CD4-positive, alpha-beta T cell treated with Interferon gamma for 1 hour (primary cell): Measurements from ENCODE around the gene SETBP1.

ENCODE experiments used
- DNase-seq: peaks from one replicate; pipeline ENCODE4 v3.0.0-alpha.2; 2020

Gene SETBP1

GRCh38 chr18:44883671-44884070 lies 203.0 kb downstream of the SETBP1 start:
- no peak for DNase-seq

- DNase-seq: no peak
Measured at GRCh38 chr18:44884431-44884830, 203.7 kb downstream of the SETBP1 start.

DNA sequence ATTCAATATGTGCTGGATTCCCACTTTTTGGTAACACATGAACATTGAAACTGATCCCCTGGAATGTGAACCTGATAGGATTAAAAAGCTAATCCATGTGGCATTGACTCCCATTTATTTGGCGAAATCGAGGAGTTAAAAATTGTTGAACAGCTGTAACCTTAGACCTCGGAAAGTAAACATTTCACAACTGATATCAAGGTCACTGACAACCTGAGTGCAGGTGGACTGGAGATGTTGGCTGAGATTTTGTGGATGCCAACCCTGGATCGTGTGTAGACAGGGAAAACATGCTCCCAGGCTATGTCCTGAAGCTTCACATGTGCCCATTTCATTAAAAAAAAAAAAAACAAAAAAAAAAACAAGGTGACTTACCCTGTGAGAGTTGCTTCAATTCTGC lies 204.8 kb downstream of the SETBP1 start:
- DNase-seq: no peak

DNA sequence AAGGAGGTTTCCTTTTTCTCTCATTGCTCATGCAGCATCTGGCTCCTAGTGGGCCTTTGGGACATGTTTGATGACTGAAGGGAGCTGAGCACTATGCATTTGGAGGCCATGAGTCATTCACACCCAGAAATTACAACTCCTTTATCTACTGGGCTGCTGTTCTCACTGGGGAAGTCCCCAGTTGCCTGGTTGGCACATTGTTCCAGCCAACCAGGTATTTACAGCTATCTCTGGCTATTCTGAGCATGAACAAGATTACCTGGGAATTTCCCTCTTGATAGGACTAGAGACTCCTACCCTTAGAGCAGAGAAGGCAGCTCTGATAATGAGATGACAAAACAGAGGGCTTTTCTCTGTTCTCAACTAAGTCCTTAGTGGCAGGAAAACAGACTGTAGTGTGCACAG lies 206.5 kb downstream of the SETBP1 start:
- DNase-seq: peak; percentile 3

DNA sequence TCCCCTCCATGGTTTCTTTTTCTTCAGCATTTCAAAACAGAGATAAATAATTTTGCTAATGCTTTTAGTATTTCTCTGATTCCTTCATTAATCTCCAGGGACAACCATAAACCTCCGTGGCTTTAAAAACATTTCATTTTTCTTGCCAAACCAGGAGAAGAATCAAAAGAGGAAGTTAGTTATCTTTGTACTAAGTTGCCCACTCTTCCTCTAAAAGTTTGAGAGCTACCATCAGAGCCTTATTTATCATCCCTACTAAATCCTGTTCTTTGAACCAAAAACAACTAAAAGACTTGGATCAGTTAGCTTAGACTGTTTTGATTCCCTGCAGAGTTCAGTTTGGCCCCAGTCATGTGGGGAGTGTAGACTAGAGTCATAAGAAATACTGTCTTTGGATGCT lies 208.4 kb downstream of the SETBP1 start:
- DNase-seq: no peak

- no peak for DNase-seq
Measured at GRCh38 chr18:44893045-44893706, 212.5 kb downstream of the SETBP1 start.

DNA sequence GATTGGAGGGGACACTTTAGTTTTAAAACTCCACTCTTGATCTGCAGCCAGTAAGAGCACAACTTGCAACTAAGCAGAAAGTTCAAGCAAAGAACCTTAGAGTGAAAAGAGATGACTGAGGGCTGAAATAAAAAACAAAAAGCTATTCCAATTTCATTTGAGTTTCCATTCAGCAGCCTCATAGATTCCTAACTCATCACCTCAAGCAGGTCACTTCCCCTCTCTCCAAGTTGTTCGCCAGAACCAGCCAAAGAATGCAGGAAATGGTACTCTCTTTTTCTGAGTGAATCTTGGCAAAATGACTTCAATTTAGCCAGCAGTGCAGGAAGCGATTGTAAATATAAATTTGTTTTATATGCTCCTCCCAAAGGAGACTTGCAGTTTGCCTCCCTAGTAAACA lies 213.3 kb downstream of the SETBP1 start:
- DNase-seq: no peak

DNA sequence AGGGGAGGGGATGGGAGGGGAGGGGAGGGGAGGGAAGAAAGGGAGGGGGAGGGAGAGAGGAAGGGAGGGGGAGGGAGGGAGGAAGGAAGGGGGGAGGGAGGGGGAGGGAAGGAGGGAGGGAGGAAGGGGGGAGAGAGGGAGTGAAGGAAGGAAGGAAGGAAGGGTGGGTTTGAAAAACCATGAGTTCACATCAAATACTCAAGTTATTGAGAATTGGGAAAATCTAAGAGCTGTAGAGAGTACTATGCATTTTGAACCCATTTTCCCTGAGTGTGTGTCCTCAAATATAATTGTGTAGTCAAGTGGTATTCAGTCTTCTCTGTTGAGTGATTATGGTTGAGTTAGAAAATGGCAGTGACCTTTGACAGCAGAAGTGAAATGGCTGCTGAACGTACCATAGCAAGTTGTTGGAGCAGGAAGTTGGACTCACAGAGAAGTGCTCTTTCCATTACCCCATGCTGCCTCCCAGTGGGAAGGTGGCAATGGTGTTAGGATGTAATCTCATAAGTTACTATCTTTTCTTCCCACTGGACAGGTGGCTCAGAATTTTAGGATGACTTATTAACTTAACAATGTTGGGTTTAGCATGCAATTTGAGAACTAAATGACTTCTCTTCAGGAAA lies 214.6 kb downstream of the SETBP1 start:
- peak; percentile 29 for DNase-seq

- DNase-seq: no peak
Measured at GRCh38 chr18:44896846-44897245, 216.2 kb downstream of the SETBP1 start.

DNA sequence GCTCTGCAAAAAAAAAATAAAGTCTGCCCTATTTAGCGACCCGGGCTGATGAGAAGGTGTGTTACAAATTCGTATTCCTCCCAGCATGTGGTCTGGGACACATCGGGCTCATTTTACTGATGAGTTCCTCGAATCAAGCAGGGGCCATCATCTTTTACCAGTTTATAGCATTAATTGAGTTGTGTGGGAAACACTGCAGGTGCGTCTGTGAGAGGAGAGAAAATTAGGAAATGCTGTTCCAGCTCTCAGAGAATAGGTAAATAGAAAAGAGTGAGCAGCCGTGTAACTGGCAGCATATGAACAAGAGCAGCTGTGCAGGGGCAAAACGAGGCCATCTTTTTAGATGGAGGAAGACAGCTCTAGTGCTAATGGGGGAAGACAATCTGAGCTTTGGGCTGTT lies 216.7 kb downstream of the SETBP1 start:
- DNase-seq: no peak

DNA sequence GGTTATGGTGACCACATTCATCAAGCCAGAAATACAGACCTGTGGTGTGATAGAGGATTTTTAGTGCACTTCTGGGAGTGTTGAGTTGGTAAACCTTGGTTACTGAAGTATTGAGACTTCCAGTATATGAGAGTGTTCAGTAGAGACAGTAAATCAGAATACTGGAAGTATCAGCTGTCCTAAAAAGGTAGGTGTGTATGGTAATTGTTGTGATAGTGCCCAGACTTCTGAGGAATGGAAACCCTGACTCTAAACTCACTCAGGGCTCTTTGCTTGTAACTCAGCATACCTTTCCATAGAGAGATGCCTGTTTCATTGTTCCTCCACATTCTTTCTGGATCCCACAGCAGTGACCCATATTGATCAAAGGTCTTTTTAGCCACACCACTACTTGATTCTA lies 217.1 kb downstream of the SETBP1 start:
- no peak for DNase-seq

DNA sequence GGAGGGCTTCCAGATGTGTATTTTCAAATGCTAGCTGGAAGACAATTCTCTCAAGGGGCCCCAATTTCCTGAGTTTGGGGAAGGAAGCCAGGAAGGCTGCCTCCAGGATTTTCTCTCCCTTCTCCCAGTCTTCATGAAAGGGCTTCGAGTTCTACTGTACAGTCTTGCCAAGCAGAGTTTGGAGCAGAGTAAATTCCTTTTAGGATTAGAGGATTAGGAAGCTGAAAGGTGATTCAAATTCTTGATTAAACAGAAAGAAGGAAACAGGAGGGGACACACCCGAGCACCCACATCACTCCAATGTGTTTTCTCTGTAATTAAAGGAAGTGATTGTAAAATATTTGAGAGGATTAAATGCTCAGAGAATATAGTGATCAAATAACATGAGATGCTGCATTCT lies 217.8 kb downstream of the SETBP1 start:
- DNase-seq: no peak

DNA sequence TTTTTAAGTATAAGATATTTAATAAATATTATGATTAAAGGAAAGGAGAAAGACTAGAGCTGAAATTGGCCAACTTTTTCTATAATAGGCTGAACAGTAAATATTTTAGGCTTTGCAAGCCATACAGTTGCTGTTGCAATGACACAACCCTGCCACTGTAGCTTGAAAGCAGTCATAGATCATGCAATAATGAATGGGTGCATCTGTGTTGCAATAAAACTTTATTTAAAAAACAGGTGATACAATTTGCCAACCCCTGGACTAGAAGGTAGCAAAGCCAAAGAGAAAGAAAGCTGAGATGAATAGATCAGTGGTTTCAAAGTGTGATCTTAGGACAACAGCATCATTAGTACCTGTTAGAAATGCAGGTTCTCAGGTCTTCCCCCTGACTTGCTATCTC lies 219.1 kb downstream of the SETBP1 start:
- DNase-seq: no peak

- DNase-seq: no peak
Measured at GRCh38 chr18:44900627-44901026, 219.9 kb downstream of the SETBP1 start.

GRCh38 chr18:44901283-44901682 lies 220.6 kb downstream of the SETBP1 start:
- DNase-seq: no peak

DNA sequence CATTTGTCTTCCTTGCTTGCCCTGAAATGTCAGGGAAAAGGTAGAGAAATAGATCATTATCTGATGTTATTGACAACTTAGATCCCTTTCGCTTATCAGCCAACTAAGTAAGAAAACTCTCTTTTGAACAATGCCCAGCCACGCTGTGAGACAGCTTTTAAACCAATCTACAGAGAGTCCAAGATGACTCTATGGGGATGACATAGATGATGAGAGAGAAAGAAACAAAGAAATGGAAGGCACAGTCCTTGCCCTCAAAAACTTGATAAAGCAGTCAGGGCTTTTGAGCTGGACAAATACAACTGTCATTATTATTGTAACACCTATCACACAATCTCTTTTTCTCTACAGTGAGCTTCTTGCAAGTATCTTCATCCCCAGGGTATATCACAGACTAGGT lies 222.6 kb downstream of the SETBP1 start:
- no peak for DNase-seq

DNA sequence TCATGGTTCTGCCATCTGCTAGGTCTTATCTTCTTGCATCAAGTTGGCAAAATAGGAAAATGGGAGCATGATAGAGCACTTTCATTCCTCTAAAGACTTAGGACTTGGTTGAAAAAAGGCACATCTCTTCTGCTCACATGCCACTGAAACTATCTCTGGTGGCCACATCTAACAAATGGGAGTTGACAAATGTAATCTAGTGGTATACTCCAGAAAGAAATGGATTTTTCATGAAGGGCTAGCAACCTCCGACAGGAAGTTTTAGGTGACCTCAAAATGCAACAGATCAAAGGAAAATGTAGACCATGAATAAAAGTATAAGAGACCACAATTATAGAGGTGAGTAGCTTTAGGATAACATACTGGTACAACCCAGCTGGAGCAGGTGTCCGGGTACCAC lies 224.1 kb downstream of the SETBP1 start:
- no peak for DNase-seq

GRCh38 chr18:44909191-44909719 lies 228.6 kb downstream of the SETBP1 start:
- no peak for DNase-seq

GRCh38 chr18:44911260-44911659 lies 230.6 kb downstream of the SETBP1 start:
- no peak for DNase-seq

- no peak for DNase-seq
Measured at GRCh38 chr18:44911773-44912172, 231.1 kb downstream of the SETBP1 start.

- no peak for DNase-seq
Measured at GRCh38 chr18:44912740-44913478, 232.2 kb downstream of the SETBP1 start.

GRCh38 chr18:44914028-44914427 lies 233.3 kb downstream of the SETBP1 start:
- no peak for DNase-seq

GRCh38 chr18:44915213-44915612 lies 234.5 kb downstream of the SETBP1 start:
- DNase-seq: no peak

GRCh38 chr18:44915661-44916060 lies 235.0 kb downstream of the SETBP1 start:
- DNase-seq: no peak
